ENCODE data around the gene CHD3. TPM values are rescaled to one million over a fixed set of nuclear protein-coding genes. Genes with fewer than 3 reads are reported as not detected.
A peak's percentile ranks its signal among the peaks of the same experiment; 100 is the strongest.
"Not testable (repeated sequence)": the region's sequence is repeated elsewhere in the genome, so short reads cannot be mapped to it uniquely, and the experiment has no call there.

CHD3 gene
- polyA plus RNA-seq, 12 donors, result 56.4 to 524 (median 74.2) TPM; not detected in 1

DNA sequence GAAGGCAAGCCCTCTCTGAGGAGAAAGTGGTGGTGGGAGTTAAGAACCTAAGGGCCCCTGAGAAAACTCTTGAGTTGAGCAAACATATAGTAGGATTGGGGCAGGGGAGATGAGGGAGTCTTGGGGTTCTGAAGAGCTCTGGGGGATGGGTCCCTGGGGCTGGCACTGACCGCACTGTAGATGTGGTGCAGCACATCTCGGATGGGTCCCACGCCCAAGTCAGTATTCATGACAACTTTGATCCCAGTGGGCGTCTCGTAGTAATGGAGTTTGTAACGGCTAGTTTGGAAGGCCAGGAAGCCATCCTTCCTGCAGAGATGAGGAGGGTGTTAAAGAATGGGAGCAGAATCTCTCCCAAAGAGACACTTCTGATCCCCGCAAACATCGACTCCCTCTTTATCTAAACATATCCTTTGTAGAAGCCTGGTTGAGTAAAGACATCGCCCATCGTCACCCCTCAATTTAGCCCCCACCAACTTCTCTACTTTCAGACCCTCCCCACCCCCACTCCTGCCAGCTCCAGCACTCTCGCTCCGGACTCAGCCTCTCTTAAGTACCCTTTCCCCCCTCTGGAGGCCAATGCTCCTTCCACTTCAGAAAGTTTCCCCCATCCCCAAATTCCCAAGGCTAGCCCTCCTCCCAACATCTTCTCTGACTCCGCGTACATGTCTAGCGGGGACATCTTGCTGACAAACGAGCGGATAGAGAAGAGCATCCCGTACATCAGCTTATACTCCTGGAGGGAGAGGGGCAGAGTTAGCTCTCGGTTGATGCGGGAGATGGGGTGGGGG, 42.4 kb downstream of the CHD3 start:
- DNase-seq, result no peak

DNA sequence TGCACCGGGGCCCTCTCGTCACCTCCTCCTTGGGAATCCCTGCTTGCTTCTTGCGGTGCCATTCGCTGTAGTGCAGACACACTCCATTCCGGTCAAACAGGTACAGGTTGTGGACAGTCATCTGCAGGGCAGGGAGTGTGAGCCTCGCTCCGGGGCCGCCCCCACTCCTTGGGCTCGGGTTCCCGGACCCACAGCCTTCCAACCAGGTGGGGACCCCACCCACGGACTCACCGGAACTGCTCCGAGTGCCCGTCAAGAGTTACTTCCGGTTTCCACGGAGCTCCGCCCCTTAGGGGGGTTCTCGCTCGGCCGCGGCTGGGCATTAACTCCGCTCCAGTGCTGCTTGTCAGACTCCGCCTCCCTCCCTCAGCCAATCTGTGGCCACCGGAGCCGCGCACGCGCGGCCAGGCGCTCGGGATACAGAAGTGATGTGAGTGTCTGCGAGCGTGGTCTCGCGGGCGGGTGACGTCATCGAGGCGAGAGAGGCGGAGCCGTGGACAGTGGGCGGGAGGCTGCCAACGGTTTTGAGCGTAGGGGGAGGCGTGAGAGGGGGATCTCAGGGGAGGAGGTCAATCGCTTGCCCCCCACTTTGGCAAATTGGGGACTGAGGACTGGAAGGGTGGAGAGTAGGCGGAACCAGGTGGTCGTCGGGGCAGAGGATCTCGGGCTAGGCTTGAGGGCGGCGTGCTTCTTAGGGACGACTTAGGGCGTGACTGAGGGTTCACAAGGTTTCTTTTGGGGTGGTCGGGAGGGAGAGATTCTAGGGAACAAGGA, 43.3 kb downstream of the CHD3 start, which contains the start of the genes CNTROB and TRAPPC1:
Gene CNTROB, plus strand, starts transcription at position 498 of the 774 bp plus-strand sequence. CDS start 874 bp downstream, outside the sequence.
Gene TRAPPC1, minus strand, starts transcription at position 238 of the 774 bp plus-strand sequence. Its CDS starts 117 bp downstream, at position 121.
- DNase-seq, result peak; percentile 100

DNA sequence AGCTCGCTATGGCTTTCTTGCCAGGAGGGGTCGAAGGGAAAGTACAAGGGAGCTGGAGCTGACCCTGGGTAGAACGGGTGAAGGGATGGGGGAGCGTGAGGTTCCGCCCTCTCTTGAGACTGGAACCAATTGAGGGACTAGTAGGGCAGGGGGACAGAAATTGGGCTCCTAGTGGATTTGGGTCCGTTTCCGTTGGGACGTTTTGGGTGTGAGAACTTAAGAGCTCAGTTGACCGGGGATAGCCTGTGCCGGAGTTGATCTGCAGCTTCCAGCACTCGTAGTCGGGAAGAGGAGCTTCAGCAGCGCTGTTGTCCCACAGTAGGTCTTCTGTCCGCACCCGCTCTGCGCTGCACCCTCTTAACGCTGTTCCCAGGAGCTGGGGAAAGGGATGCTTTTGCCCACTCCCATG, 43.9 kb downstream of the CHD3 start:
- no peak for DNase-seq

- DNase-seq, result peak; percentile 26
Measured at GRCh38 chr17:7932949-7933348, 44.4 kb downstream of the CHD3 start.

GRCh38 chr17:7935859-7936258, 47.3 kb downstream of the CHD3 start:
- no peak for DNase-seq

DNA sequence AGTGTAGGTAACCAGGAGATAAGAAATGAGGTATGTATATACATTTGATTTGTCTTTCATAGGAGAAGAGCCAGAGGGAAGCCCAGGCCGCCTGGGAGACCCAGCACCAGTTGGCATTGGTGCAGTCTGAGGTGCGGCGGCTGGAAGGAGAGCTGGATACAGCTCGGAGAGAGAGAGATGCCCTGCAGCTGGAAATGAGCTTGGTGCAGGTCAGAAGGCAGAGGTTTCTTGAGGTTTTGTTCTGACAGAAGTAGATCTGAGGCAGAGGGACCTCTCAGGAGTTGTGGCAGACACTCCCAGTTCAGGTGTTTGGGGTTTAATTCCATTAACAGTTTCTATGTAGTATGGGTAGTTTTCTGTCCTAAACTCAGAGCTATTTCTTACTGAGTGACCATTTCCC, 51.4 kb downstream of the CHD3 start:
- DNase-seq, result no peak

- DNase-seq, result no peak
Measured at GRCh38 chr17:7940743-7941142, 52.2 kb downstream of the CHD3 start.

DNA sequence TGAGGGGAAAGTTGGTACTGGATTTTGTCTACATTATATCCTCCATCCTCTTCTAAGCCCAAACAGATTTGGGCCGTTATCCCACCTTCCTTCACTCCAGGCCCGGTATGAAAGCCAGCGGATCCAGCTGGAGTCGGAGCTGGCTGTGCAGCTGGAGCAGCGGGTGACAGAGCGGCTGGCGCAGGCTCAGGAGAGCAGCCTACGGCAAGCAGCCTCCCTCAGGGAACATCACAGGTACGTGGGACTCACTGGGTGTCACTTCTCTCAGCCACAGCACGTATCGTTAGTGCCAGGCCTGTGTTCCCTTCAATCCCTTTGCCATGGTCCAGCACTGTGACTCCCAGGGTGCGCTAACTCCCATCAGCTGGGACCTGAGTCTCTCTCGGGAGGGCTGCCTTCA, 54.7 kb downstream of the CHD3 start:
- no peak for DNase-seq

DNA sequence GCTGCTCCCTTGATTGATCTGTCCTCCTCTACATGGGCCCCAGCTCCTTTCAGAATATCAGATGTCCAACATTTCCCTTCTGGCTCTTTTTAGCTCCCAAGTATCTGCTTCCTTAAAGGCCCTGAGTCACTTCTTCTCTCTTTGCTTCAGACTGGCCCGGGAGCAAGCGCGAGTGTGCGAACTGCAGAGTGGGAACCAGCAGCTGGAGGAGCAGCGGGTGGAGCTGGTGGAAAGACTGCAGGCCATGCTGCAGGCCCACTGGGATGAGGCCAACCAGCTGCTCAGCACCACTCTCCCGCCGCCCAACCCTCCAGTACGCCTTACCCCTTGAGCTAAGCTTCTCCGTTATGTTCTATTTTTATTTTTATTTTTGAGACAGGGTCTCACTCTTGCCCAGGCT, 55.7 kb downstream of the CHD3 start:
- no peak for DNase-seq

- DNase-seq, result no peak
Measured at GRCh38 chr17:7945651-7946050, 57.1 kb downstream of the CHD3 start.

DNA sequence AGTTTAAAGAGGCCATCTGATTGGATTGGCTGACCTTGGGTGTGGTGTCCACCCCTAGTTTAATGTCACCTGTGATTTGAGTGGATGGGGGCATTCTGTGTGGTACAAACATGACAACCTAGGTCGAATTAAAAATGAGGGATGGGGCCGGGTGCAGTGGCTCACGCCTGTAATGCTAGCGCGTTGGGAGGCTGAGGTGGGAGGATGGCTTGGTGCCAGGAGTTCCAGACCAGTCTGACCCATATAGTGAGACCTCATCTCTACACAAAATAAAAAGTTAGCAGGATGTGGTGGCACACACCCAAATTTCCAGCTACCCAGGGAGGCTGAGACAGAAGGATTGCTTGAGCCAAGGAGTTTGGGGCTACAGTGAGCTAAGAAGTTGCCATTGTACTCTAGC, 57.9 kb downstream of the CHD3 start:
- no peak for DNase-seq

DNA sequence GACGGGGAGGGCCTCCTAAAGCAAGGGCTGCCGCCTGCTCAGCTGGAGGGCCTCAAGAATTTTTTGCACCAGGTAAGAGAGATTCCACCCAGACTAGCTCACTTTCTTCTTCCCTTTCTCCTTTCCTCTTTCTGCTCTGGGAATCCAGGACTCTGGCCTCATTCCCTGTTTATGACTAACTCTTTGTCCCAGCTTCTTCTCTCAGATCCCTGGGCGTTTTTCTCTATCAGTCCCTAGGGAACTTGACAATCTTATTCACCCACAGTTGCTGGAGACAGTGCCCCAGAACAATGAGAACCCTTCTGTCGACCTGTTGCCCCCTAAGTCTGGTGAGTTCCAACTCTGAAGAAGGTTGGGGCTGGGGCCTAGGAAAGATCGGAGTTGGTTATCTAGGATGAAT, 59.1 kb downstream of the CHD3 start:
- no peak for DNase-seq

DNA sequence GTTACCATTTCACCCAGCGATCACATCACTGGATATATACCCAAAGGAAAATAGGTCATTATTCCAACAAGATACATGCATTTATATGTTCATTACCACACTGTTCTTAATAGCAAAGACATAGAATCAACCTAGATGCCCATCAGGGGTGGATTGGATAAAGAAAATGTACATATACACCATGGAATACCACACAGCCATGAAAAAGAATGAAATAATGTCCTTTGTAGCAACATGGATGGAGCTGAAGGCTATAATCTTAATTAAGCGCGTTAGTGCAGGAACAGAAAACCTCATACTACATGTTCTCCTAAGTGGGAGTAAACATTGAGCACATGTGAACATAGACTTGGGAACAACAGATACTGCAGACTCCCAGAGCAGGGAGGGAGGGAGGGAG, 62.0 kb downstream of the CHD3 start:
- no peak for DNase-seq

GRCh38 chr17:7951143-7951792, 62.7 kb downstream of the CHD3 start:
- no peak for DNase-seq

- not testable (repeated sequence) for DNase-seq
Measured at GRCh38 chr17:7953266-7953665, 64.7 kb downstream of the CHD3 start.

GRCh38 chr17:7955414-7956227, 67.0 kb downstream of the CHD3 start:
- no peak for DNase-seq

DNA sequence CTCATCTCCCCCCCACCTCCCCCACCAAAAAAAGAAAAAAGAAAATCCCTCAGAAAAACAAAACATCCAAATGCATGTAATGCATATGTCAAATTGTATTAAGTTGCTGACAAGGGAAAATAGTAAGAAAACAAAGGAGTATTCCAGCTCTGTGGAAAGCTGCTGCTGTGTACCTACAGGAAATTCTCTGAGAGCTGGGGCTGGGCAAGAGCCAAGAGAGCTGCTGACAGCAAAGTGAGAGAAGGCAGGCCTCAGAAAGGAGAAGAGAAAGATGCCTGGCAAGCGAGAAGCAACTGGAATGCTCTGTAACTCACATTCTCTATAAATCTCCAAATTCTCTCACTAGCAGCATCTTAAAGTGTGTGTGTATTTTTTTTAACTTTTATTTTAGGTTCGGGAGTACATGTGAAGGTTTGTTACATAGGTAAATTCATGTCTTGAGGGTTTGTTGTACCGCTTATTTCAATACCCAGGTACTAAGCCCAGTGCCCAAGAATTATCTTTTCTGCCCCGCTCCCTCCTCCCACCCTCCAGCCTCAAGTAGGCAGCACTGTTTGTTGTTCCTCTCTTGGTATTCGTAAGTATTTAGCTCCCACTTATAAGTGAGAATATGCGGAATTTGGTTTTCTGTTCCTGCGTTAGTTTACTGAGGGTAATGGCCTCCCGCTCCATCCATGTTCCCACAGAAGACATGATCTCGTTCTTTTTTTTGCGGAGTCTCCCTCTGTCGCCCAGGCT, 67.8 kb downstream of the CHD3 start:
- peak; percentile 25 for DNase-seq

DNA sequence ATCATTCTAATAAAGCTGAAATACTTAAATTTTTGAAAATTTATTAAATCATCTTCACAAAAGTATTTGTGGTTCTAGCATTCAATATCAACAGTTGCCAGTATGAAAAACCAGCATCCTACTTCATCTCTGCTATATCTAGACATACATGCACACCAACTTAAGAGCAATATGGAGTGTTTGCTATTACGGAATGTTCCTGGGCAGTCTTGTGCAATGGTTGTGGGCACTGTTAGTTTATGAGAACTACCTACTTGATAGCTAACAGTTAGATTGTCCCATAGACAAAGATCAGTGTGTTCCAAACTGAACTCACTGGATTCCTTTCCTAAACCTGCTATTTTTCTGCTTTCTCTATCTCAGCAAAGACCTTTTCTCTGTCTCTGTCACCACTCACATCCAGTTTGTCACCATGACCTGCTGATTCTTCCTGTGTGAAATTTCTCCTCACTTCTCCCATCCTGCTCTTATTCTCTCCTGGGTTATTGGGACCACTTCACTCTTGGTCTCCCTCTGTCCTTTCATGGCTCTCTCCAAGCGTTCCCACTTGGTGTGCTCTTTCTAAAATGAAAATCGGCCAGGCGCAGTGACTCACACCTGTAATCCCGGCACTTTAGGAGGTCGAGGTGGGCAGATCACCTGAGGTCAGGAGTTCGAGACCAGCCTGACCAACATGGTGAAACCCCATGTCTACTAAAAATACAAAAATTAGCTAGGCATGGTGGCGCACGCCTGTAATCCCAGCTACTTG, 71.1 kb downstream of the CHD3 start:
- DNase-seq, result no peak

DNA sequence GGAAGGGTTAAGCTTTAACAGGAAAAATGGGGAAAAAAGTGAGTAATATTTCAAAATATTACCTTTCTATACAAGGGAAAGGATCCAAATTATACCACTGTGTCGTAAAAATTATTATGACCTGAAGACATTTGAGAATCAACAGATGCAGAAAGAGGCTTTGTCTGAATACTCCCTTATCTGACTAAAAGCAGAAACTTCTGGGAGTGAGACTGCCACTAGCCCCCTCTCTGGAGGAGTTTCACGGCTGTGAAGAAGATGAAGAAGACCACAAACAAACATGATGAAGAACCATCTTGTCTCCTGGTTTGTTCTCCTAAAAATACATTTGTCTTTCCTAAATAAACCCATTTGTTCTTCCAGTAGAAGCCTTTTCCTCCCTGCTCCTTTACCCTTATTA, 72.8 kb downstream of the CHD3 start:
- DNase-seq, result no peak
